ENCODE results near the gene PRKG1.

PRKG1 gene

GRCh38 chr10:51950371-51950995 is 876.2 kb downstream of the PRKG1 start:
- H3K4me3 ChIP-seq (ENCODE audit: low read length) = no peak overlapping the region
- TF ChIP-seq ZNF274 (IDR thresholded peaks at IDR 0.05; ENCODE audit: low read depth, low read length) = no peak

DNA sequence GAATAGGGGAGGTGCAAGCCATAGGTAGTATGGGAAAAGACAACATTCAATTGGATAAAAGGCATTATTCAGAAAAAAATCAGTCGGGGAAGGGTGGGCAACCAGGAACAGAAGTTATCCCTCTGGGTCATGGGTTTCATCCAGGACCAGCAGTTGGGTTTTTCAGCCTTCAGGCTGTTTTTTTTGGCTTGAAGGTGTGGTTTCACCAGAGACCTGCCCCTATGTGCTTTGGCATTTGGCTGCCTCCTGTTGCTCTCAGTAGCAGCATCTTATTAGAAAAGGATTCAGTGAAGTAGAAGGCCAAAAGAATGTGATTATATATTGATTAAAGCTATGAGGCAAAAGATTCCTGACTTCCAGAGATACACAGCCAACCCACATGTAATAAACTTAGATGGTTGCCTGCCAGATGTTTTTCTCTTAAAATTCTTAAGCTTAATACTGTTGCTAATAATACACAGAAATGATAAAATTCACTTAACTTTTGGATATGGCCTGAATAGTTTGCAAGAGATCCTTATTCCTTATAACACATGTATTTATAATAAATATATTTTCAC is 876.8 kb downstream of the PRKG1 start:
- H3K4me3 ChIP-seq (ENCODE audit: low read length) = no peak overlapping the region
- TF ChIP-seq ZNF274 (IDR thresholded peaks at IDR 0.05; ENCODE audit: low read depth, low read length) = no peak

DNA sequence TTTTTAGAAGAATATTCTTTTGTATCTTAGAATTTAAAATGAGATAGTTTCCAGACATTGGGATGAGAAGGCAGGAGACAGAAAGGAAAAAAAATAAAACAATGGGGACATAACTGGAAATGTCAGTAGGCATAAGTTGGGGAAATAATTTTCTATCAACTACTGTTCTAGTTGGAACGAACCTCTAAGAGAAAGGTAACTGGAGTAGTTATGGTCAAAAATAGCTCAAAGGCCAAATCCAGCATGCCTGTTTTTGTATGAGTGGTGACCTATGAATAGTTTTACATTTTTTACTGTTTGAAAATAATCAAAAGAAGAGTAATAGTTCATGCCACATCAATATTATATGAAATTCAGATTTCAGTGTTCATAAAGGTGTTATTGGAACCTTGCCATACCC is 877.3 kb downstream of the PRKG1 start:
- H3K4me3 ChIP-seq (ENCODE audit: low read length) = no peak overlapping the region
- TF ChIP-seq ZNF274 (IDR thresholded peaks at IDR 0.05; ENCODE audit: low read depth, low read length) = no peak

- H3K4me3 ChIP-seq (ENCODE audit: low read length) = no peak overlapping the region
- TF ChIP-seq ZNF274 (IDR thresholded peaks at IDR 0.05; ENCODE audit: low read depth, low read length) = no peak
Observed at GRCh38 chr10:51952056-51952455, 877.8 kb downstream of the PRKG1 start.

DNA sequence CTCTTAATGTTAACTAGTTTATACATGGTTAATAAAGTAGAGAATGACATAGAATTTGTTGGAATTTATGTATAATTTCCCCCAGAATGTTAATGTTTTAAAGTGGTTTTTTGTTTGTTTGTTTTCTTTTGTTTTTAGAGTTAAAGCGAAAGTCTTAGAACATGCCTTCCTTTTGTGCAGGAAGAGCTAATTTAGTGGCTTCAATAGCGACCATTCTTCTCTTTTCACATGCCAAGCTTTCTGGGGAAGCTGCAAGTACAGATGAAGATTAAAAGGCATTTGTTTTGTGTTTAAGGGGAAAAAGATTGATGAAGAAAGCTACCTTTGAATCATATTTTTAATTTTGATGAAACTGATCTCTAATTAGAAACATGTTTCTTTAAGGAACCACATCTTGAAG is 881.4 kb downstream of the PRKG1 start:
- no peak overlapping the region for H3K4me3 ChIP-seq (ENCODE audit: low read length)
- no peak for TF ChIP-seq ZNF274 (IDR thresholded peaks at IDR 0.05; ENCODE audit: low read depth, low read length)

- no peak for TF ChIP-seq ZNF274 (IDR thresholded peaks at IDR 0.05; ENCODE audit: low read depth, low read length)
Observed at GRCh38 chr10:51956822-51957221, 882.5 kb downstream of the PRKG1 start.

GRCh38 chr10:51960494-51960895 is 886.2 kb downstream of the PRKG1 start:
- no peak for TF ChIP-seq ZNF274 (IDR thresholded peaks at IDR 0.05; ENCODE audit: low read depth, low read length)
- no peak overlapping the region for H3K4me3 ChIP-seq (ENCODE audit: low read length)

More at GRCh38 chr10:51956822-51957221, 882.5 kb downstream of the PRKG1 start:
- H3K4me3 ChIP-seq (ENCODE audit: low read length) = no peak overlapping the region

GRCh38 chr10:51961401-51961800 is 887.1 kb downstream of the PRKG1 start:
- H3K4me3 ChIP-seq (ENCODE audit: low read length) = no peak overlapping the region
- TF ChIP-seq ZNF274 (IDR thresholded peaks at IDR 0.05; ENCODE audit: low read depth, low read length) = no peak

DNA sequence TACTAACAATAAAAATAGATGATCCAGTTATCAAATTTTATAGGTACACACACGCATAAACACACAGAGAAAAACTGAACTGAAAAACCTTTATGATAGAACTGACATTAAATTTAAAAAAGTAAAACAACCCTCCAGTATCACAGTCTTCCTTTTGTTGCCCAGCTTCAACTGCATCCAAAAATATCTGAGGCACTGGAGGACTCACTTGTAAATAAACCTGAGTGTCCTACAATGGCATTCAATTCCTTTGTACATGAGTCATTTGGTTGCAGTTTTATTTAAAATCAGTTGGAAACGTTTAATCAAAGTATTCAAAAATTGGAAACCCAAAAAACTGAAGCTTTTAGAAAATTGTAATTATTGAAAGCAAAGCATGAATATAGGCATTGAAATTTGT is 890.3 kb downstream of the PRKG1 start:
- no peak for TF ChIP-seq ZNF274 (IDR thresholded peaks at IDR 0.05; ENCODE audit: low read depth, low read length)

GRCh38 chr10:51965451-51965850 is 891.2 kb downstream of the PRKG1 start:
- no peak for TF ChIP-seq ZNF274 (IDR thresholded peaks at IDR 0.05; ENCODE audit: low read depth, low read length)
- no peak overlapping the region for H3K4me3 ChIP-seq (ENCODE audit: low read length)

More for the DNA sequence above, 890.3 kb downstream of the PRKG1 start:
- no peak overlapping the region for H3K4me3 ChIP-seq (ENCODE audit: low read length)

DNA sequence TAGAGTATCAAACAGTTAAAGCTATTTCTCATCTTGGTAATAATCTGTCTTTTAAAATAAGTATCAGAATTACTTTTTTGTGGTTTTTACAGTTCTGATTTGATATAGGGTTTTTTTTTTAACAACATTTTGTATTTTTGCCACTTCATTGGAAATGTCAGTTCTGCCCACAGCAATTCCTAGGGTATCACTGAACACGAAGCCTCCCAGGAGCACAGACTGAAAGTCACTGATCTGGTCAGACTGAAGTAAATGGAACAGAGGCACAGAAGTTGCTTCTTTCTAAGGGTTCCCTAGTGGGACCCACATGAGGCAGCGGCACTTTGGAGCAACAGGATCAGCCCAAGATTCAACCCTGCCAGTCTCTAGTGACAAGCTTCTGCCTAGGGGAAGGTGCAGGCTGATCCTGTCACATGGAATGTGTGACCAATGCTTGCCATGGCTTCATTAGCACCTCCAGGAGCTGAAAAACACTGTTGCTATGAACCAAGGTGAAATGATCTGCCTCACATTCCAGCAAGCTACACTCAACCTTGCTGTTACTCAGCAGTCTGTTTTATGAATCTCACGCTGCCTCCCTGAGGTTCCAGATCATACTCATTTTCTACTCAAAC is 898.6 kb downstream of the PRKG1 start:
- H3K4me3 ChIP-seq (ENCODE audit: low read length) = no peak overlapping the region
- TF ChIP-seq ZNF274 (IDR thresholded peaks at IDR 0.05; ENCODE audit: low read depth, low read length) = no peak

- no peak overlapping the region for H3K4me3 ChIP-seq (ENCODE audit: low read length)
- TF ChIP-seq ZNF274 (IDR thresholded peaks at IDR 0.05; ENCODE audit: low read depth, low read length) = no peak
Observed at GRCh38 chr10:51980752-51981151, 906.5 kb downstream of the PRKG1 start.

- TF ChIP-seq ZNF274 (IDR thresholded peaks at IDR 0.05; ENCODE audit: low read depth, low read length) = no peak
- H3K4me3 ChIP-seq (ENCODE audit: low read length) = no peak overlapping the region
Observed at GRCh38 chr10:51981731-51982130, 907.4 kb downstream of the PRKG1 start.

DNA sequence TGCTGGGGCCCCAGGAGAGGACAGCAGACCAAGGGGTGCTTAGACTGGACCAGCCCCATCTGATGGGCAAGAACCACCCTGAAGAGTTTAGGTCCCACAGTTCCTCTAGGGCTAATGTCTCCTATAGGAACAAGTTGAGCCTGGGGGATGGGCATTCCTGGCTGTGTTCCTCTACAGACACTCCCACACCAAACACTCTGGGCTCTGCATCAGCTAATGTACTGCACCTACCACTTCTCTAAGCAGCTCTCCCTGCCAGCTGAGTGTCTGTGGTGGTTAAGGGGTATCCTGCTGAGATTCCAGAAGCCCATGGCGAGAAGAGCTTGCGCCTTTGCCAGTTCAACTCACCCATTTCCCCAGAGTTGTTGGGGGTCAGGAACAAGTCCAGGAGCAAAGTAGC is 909.2 kb downstream of the PRKG1 start:
- TF ChIP-seq ZNF274 (IDR thresholded peaks at IDR 0.05; ENCODE audit: low read depth, low read length) = no peak
- H3K4me3 ChIP-seq (ENCODE audit: low read length) = no peak overlapping the region

DNA sequence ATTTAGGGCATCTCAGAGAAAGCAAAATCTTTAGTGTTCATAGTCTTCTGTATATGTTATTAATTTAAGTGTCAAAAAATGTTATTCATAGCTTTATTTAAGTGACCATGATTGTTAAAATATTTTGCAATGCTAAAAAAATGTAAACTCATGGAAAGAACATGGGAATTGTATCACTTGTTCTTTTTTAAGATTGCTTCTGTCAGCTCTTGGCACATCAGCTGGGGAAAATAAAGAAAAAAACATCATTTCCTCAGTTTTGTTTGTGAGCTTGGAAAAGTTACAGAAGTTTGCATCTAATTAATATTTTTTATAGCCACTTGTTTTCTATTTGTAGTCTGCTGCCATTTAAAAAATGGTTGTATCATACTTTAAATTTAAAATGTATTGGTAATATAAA is 911.0 kb downstream of the PRKG1 start:
- no peak for TF ChIP-seq ZNF274 (IDR thresholded peaks at IDR 0.05; ENCODE audit: low read depth, low read length)
- no peak overlapping the region for H3K4me3 ChIP-seq (ENCODE audit: low read length)
